ENCODE measurements around the gene ZNF444.
"Not testable (repeated sequence)": the region's sequence is repeated elsewhere in the genome, so short reads cannot be mapped to it uniquely, and the experiment has no call there.

The ZNF444 gene

DNA sequence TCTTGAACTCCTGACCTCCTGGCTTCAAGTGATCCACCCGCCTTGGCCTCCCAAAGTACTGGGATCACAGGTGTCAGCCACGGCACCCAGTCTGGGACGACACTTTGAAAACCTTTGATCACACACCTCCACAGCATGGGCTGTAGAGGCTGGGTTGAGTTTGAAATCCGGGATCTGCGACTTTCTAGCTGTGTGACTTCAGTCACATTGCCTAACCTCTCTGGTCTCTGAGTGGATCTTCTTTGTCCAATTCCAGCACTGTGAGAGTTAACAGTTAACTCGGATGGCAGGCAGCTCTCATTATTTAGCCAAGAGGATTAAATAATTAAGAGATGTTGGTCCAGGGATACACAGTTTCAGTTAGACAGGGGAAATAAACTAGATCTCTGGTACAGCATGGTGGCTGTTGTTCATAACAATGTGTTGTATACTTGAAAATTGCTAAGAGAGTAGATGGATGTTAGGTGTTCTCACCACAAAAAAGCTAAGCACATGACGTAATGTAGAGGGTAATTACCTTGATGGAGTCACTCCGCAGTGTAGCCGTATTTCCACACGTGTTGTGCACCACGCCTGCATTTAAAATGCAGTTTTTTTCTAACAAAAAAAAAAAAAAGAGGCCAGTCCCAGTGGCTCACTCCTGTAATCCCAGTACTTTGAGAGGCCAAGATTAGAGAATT lies 36.6 kb downstream of the ZNF444 start:
- no peak for DNase-seq (ENCODE audit: low spot score)

DNA sequence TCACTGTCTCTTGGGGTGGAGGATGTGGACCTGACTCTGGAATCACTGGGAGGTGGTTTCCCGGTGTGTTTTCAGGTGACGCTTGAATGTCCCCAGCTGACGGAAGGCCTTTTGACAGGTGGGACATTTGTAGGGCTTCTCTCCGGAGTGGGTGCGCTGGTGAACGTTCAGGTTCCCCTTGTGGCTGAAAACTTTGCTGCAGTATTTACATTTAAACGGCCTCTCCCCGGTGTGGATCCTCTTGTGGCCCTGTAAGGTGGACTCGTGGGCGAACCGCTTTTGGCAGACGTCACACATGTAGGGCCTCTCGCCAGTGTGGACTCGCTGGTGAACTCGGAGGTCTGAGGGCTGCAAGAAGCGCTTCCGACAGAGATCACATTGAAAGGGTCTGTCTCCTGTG lies 48.7 kb downstream of the ZNF444 start:
- DNase-seq (ENCODE audit: low spot score), result no peak

DNA sequence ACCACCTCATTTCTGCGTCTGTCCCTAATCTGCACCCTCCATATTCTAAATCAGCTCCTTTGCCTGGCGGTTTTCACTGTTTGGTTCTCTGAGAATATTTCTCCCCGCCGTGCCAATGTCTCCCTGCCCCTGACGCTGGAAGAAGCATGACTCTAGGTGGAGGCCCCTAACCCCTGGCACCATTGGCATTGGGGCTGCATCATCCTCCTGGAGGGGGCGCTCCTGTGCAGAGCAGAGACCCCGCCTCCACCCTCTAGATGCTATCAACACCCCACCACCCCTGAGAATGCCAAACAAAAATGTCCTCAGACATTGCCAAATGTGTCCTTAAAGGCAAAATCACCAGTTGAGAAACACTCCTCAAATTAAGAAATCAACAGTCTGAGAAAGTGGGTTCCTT lies 50.0 kb downstream of the ZNF444 start:
- no peak for DNase-seq (ENCODE audit: low spot score)

DNA sequence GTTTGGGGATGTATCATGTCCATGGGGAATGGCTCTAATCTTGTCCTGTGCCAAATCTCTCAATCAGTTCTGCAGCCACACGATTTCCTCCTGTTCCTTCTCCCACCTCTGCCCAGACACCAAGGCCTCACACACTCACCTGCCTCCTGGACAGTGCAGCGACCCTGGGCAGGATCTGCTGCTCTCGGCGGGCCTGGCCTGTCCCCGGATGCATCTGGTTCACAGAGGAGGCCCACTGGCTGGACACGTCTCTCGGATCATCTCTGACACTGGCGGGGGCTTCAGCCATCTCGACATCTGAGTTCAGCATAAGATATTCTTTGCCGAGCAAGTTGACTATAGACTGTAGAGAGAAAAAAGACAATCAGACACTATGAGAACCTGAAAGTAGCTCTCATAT lies 50.6 kb downstream of the ZNF444 start:
- no peak for DNase-seq (ENCODE audit: low spot score)

DNA sequence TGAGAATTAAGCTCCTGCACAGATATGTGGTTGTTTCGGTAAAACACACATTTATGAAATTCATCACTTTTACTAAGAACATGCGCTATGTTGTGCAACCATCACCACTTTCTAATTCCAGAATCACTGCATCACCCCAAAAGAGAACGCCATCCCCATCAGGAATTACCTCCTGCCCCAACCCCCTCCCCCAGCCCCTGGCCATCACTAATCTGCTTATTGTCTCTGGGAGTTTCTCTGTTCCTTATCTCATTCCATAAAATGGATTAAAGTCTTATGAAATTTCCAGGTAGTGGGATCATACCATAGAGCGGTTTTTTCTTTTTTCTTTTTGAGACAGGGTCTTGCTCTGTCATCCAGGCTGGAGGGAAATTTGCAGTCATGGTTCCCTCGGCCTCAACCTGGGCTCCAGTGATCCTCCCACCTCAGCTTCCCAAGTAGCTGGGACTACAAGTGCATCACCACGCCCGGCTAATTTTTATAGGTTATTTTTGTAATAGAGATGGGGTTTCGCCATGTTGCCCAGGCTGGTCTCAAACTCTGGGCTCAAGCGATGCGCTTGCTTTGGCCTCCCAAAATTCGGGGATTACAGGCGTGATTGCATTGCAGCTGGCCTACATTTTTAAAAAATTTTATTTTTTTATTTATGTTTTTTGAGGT lies 53.0 kb downstream of the ZNF444 start:
- DNase-seq (ENCODE audit: low spot score), result no peak

DNA sequence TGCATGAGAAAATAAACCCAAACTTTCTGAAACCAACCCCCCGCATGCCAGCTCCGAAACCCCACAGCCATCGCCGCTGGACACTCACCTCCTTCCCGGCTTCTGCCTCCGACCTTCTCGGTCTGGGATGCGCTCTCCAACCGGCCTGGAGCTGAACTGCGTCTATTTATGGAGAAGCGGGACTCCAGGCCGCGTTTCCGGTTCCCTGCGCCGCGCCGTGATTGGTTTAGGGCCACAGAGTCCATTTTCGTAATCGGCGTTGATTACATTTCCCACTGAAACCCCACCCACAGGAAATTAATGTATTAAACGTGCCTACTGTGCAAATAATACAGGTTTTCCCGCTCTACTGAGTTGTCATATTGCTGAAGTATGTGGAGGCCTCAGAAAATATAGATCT lies 56.6 kb downstream of the ZNF444 start, which contains the start of gene ZSCAN5B:
ZSCAN5B (minus strand) TSS at position 138 of the 400 bp plus-strand sequence. CDS start 4,731 bp downstream, outside the sequence.
- not testable (repeated sequence) for DNase-seq (ENCODE audit: low spot score)

DNA sequence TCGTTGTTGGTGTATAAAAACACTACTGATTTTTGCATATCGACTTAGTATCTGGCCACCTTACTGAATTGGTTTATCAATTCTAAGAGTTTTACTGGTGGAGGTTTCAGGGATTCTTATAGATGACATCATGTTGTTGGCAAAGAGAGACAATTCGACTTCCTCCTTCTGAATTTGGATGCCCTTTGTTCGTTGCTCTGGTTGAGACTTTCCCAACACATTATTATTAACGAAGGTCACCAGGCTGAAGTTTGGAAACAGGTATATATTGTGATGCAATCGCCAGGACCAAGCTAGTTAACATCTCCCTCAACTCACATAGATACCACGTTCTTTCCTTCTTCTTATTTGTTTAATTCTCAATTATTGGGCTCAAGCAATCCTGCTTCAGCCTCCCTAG lies 58.6 kb downstream of the ZNF444 start:
- no peak for DNase-seq (ENCODE audit: low spot score)

DNA sequence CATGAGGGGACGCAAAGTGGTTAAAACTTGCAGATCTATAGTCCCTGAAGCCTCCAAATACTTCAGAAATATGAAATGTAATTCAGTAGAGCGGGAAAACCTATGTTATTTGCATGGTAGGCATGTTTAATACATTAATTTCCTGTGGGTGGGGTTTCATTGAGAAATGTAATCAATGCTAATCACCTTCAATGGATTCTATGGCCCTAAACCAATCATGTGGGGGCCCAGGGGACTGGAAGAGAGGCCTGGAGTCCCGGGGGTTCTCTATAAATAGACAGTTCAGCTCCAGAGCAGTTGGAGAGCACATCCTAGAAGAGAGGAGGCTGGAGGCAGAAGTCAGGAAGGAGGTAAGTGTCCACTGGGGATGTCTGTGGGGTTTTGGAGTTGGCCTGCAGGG lies 60.9 kb downstream of the ZNF444 start, which contains the start of gene ZSCAN5C:
ZSCAN5C (plus strand) TSS at position 301 of the 400 bp plus-strand sequence. CDS start 3,641 bp downstream, outside the sequence.
- no peak for DNase-seq (ENCODE audit: low spot score)

DNA sequence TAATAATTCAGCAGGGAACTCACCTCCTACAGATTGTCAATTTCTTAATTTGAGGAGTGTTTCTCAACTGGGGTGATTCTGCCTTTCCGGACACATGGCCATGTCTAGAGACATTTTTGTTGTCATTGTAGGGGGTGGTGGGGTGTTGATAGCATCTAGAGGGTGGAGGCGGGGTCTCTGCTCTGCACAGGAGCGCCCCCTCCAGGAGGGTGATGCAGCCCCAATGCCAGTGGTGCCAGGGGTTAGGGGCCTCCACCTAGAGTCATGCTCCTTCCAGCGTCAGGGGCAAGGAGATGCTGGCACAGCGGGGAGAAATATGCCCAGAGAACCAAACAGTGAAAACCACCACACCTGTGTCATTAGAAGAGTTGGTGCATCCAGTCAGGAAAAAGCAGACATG lies 66.5 kb downstream of the ZNF444 start:
- not testable (repeated sequence) for DNase-seq (ENCODE audit: low spot score)

DNA sequence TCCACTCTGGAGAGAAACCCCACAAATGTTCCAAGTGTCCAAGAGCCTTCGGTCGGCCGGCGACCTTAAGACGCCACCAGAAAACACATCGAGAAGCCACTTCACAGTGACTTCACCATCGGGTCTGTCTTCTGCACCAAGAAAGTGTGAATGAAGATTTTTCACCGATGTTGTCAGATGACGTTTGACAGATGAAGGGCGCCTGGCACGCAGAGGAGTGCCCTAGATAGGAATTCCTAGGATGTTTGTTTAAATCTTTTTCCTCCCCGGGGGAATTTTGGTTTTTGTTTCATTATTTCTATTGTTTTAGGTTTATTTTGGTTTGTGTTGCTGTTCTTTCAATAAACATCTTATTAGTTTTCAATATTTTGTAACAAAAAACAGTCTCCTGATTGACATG lies 68.0 kb downstream of the ZNF444 start:
- DNase-seq (ENCODE audit: low spot score), result no peak

DNA sequence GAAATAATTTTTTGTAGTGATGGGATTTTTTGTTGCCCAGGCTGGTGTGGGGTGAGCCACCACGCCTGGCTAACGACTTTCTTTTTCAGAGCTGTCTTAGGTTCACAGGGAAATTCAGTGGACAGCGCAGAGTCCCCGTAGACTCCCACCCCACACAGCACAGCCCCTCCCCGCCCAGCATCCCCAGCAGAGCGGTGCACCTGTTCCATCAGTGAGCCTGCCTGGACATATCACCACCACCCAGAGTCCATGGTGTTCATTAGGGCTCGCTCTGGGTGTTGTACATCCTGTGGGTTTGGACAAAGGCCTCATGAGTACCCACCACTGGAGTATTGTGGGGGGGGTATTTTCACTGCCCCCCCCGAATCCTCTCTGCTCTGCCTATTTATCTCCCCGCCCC lies 68.9 kb downstream of the ZNF444 start:
- DNase-seq (ENCODE audit: low spot score), result not testable (repeated sequence)
